Neutrophil (primary cell): Measurements from ENCODE around the gene NUP98.

ENCODE experiments used
- H3K27ac ChIP-seq: fragments of 200-600 bp; sonication (generic); 2 replicates; pipeline ENCODE4 v1.5.1; 2016; ENCODE audit warnings: mild to moderate bottlenecking, moderate library complexity
- H3K27me3 ChIP-seq: fragments of 200-600 bp; sonication (generic); 2 replicates; pipeline ENCODE4 v1.6.0; 2016; ENCODE audit warnings: mild to moderate bottlenecking
- H3K36me3 ChIP-seq: fragments of 200-600 bp; sonication (generic); 2 replicates; pipeline ENCODE4 v1.5.1; 2017
- H3K4me1 ChIP-seq, 2 experiments: fragments of 200-600 bp in 1 of 2; sonication (generic) in 1 of 2; 1 replicate in 1 of 2; 2 replicates in 1 of 2; pipeline versions ENCODE4 v1.5.1 to v1.6.1; 2013 to 2016; ENCODE audit warnings: low read depth in 1 of 2, low read length in 1 of 2, mild to moderate bottlenecking in 1 of 2, moderate library complexity in 1 of 2; ENCODE audit not compliant: control insufficient read depth in 1 of 2, insufficient read depth in 1 of 2
- H3K4me3 ChIP-seq, 2 experiments: fragments of 200-600 bp in 1 of 2; sonication (generic) in 1 of 2; 1 replicate in 1 of 2; 2 replicates in 1 of 2; pipeline ENCODE4 v1.5.1; 2013 to 2016; ENCODE audit warnings: low read depth in 1 of 2, low read length in 1 of 2, mild to moderate bottlenecking in 1 of 2, moderate library complexity in 1 of 2
- H3K9me3 ChIP-seq: fragments of 200-600 bp; sonication (generic); 2 replicates; pipeline ENCODE4 v1.5.1; 2016
- CTCF ChIP-seq: fragments of 200-600 bp; sonication (generic); IDR thresholded peaks from 2 replicates; pipeline ENCODE4 v1.5.1; 2016; ENCODE audit warnings: antibody characterized with exemption

NUP98 gene

DNA sequence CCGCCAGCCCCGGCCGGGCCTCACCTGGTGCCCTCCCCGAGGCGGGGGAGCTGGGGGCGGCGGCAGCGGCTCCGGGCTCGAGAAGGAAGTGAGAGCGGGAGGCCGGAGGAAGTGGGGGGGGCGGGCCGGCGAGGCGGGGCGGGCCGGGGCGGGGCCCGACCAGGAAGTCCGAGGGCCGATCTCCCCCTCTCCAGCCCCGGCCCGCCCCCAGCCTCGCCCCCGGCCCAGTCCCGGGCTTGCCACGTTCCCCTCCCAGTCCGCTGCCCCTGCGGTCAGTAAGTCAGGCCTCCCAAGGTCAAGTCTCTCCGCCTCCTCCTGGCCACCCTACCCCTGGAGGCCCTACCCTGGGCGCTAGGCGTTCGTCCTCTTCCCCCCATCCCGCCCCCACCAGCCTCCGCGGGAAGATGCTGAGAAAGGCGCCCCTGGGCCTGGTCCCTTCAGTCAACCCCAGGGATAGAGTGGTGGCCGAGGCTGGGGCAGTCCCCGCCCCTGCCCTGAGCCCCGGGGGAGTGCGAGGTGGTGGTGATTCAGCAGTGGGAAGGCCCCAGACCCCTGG, 43.6 kb upstream of the NUP98 start, which contains the start of gene RHOG:
TSS of gene RHOG (minus strand) at position 90 of the 556 bp plus-strand sequence. CDS start 12,821 bp downstream, outside the sequence.
- peak within 1 kb of the TSS; percentile 98 for H3K27ac ChIP-seq
- TF ChIP-seq CTCF, result peak; percentile 45
- H3K27me3 ChIP-seq, result no peaks in the 10 kb centered on the region
- peak within 1 kb of the TSS; percentile 93 to 99 for H3K4me3 ChIP-seq
- H3K36me3 ChIP-seq, result no peaks in the 10 kb centered on the region
- H3K4me1 ChIP-seq, result peaks cover 29 to 37% of the 10 kb centered on the region in 2 experiments
- H3K9me3 ChIP-seq, result no peaks in the 10 kb centered on the region

GRCh38 chr11:3840004-3840869, 42.9 kb upstream of the NUP98 start:
- no peak for TF ChIP-seq CTCF
- Histone ChIP-seq H3K27ac (peak overlapping the region; percentile 98), H3K4me3 (peak overlapping the region; percentile 93 to 99), H3K9me3 (no peaks in the 10 kb centered on the region), H3K4me1 (peaks cover 36 to 44% of the 10 kb centered on the region in 2 experiments), H3K36me3 (no peaks in the 10 kb centered on the region), H3K27me3 (no peaks in the 10 kb centered on the region)

- H3K36me3 ChIP-seq, result peaks cover 4% of the 10 kb centered on the region
- no peak for TF ChIP-seq CTCF
- H3K4me3 ChIP-seq, result peak overlapping the region; percentile 93 to 99
- peaks cover 53 to 61% of the 10 kb centered on the region in 2 experiments for H3K4me1 ChIP-seq
- H3K27me3 ChIP-seq, result no peaks in the 10 kb centered on the region
- H3K27ac ChIP-seq, result peak overlapping the region; percentile 98
- no peaks in the 10 kb centered on the region for H3K9me3 ChIP-seq
Measured at GRCh38 chr11:3838504-3838903, 41.1 kb upstream of the NUP98 start.

DNA sequence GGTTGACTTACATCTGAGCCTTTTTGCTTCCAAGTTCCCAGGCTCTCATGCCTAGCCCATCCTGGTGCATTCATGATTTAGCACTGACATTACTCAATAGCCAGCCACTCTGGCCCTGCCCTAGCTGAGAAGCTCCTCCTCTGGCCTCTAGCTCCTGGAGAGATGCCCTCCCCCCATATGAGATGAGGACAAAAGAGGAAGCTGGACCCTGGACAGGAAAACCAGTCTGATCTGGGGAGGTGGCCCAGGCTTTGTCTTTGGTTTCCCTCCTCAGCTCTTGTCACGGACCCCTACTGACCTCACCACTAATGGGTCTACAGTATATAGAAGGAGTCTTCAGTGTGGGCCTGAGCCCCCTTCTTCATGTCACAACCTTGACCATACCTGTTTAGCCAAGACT, 40.4 kb upstream of the NUP98 start:
- H3K4me3 ChIP-seq, result peak overlapping the region; percentile 93 to 99
- peaks cover 11% of the 10 kb centered on the region for H3K36me3 ChIP-seq
- no peaks in the 10 kb centered on the region for H3K27me3 ChIP-seq
- peak overlapping the region; percentile 98 for H3K27ac ChIP-seq
- TF ChIP-seq CTCF, result peak; percentile 22
- H3K9me3 ChIP-seq, result no peaks in the 10 kb centered on the region
- peaks cover 60 to 68% of the 10 kb centered on the region in 2 experiments for H3K4me1 ChIP-seq

- peaks cover 18% of the 10 kb centered on the region for H3K36me3 ChIP-seq
Measured at GRCh38 chr11:3836903-3837302, 39.5 kb upstream of the NUP98 start.

More at GRCh38 chr11:3836903-3837302, 39.5 kb upstream of the NUP98 start:
- Histone ChIP-seq H3K27ac (peak overlapping the region; percentile 98), H3K9me3 (no peaks in the 10 kb centered on the region), H3K4me1 (peaks cover 66 to 74% of the 10 kb centered on the region in 2 experiments), H3K4me3 (peak overlapping the region; percentile 93 to 99), H3K27me3 (no peaks in the 10 kb centered on the region)
- no peak for TF ChIP-seq CTCF
